Memory B cell (primary cell): ENCODE measurements around the gene TNS1.

Experiments used
- ATAC-seq: fragments of 150-1000 bp; cut with Tn5 transposase; 2 replicates; pipeline ENCODE4 v1.10.0; 2021; ENCODE audit warnings: low read depth, mild to moderate bottlenecking, moderate library complexity
- DNase-seq, 2 donors: peaks; one replicate each; pipeline ENCODE4 v3.0.0; 2022; ENCODE audit warnings: low spot score in 2 of 2
- H3K27ac Mint-ChIP-seq: one replicate; pipeline ENCODE4 v1.8.0; 2022; ENCODE audit warnings: mild to moderate bottlenecking, moderate library complexity, mixed read lengths
- H3K27me3 Mint-ChIP-seq: one replicate; pipeline ENCODE4 v1.8.0; 2022; ENCODE audit warnings: mixed read lengths
- H3K36me3 Mint-ChIP-seq: one replicate; pipeline ENCODE4 v1.8.0; 2022; ENCODE audit warnings: mild to moderate bottlenecking, mixed read lengths
- H3K4me1 Mint-ChIP-seq: one replicate; pipeline ENCODE4 v1.8.0; 2022; ENCODE audit warnings: mixed read lengths
- H3K4me3 Mint-ChIP-seq: one replicate; pipeline ENCODE4 v1.8.0; 2022; ENCODE audit warnings: mild to moderate bottlenecking, moderate library complexity, mixed read lengths
- H3K9me3 Mint-ChIP-seq: one replicate; pipeline ENCODE4 v1.8.0; 2022; ENCODE audit warnings: mixed read lengths

TNS1 gene

DNA sequence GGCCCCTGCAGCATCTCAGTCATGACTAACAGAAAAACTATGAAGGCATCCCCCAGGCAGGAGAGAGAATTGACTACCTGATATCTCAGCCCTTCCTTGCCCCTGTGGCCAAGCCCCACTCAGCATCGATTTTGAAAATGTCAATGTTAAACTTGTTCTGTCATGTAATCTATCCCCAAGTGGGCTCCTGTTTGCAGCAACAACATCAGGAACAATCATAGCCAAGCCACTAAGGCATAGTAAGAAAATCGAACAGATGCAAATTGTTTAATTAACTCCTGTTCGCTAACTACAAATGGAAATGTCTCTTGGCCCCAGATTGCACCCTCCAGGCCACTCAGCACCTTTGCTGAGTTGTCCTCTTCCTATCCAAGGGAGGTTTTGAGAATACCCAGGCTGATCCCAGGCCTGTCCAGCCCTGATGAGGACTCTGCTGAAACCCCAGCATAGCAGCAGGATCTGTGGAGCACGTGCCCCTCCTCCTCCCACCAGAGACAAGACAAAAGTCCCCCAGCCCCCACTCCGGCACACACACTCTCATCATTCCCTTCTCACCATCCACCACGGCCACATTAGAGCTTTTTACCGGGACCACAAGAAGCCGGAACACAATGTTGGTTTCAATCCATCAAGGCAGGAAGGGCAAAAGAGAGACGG is 150.1 kb downstream of the TNS1 start:
- DNase-seq, result no peak
- Mint-ChIP-seq H3K27me3 (peaks cover 3% of the 10 kb centered on the region), H3K36me3 (no peaks in the 10 kb centered on the region), H3K9me3 (no peaks in the 10 kb centered on the region), H3K4me1 (peaks cover 6% of the 10 kb centered on the region), H3K27ac (no peak overlapping the region), H3K4me3 (no peak overlapping the region)
- ATAC-seq, result no peak

DNA sequence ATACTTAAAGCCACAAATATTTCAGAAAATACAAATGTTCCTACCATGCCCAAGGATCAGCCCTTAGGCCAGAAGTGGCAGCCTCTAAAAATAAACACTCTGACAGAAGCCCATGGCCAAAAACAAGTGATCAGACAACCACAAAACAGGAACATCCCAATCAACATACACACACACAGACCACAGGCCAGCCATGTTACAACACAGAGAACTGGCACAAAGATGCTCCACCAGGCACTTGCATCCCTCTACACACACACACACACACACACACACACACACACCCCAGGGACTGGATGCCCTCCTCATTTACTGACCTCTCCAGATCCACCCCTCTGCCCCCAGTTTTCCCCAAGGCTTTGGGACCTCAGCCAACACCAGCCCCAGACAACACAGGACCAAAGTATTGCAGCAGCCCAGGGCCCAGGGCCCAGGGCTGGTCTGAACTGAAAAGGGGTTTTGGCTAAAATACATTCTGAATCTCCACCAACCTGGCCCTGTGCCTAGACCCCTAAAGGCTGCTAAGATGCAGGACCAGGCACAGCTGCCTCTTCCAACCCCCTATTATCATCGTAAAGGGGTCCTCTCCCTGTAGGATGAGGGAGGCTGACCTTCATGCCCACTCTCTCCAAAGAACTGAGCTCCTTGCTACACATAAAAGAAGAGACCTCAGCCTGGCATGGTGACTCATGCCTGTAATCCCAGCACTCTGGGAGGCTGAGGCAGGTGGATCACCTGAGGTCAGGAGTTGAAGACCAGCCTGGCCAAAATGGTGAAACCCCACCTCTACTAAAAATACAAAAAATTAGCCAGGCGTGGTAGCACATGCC is 151.4 kb downstream of the TNS1 start:
- no peak for ATAC-seq
- H3K9me3 Mint-ChIP-seq, result no peaks in the 10 kb centered on the region
- H3K4me3 Mint-ChIP-seq, result no peak overlapping the region
- H3K27ac Mint-ChIP-seq, result no peak overlapping the region
- H3K4me1 Mint-ChIP-seq, result peaks cover 6% of the 10 kb centered on the region
- peaks cover 3% of the 10 kb centered on the region for H3K27me3 Mint-ChIP-seq
- no peak for DNase-seq
- no peaks in the 10 kb centered on the region for H3K36me3 Mint-ChIP-seq

DNA sequence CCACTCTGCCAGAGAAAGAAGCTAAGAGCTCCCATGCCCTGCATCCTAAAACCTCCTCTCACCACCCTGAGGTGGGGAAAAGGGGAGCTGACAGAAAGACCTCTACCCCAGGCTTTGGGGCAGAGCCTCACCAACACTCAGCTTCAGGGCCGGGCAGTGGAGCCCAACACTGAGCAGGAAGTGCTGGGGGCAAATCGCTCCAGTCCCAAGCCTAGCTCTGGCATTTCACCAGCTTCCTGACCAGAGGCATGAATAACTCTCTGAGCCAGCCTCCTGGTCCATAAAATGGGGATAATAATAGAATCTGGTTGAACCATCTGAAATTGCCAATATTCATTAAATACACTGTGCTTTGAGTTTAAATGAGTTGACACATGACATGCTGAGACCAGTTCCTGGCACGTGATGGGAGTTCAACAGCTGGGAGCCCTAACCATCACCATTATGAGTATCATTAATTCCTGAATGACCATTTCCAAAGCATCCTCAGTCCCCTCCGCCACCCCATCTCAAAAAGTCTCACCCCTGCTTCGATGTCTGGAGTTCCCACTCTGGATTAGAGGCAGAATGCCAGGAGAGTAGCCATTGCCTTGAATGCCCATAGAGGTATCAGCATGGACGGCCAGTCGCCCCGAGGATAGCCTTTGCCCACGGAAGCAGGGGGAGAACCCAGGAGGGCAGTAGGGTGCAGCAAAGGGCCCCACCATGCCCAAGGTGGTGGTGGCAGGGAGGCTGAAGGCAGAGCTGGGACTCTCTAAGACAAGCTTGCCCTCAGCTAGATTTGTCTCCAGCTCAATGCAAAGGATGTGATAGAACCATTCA is 153.4 kb downstream of the TNS1 start:
- DNase-seq (no peak), ATAC-seq (no peak)
- Mint-ChIP-seq H3K36me3 (no peaks in the 10 kb centered on the region), H3K4me3 (no peak overlapping the region), H3K4me1 (peaks cover 6% of the 10 kb centered on the region), H3K9me3 (no peaks in the 10 kb centered on the region), H3K27me3 (no peaks in the 10 kb centered on the region), H3K27ac (no peak overlapping the region)

DNA sequence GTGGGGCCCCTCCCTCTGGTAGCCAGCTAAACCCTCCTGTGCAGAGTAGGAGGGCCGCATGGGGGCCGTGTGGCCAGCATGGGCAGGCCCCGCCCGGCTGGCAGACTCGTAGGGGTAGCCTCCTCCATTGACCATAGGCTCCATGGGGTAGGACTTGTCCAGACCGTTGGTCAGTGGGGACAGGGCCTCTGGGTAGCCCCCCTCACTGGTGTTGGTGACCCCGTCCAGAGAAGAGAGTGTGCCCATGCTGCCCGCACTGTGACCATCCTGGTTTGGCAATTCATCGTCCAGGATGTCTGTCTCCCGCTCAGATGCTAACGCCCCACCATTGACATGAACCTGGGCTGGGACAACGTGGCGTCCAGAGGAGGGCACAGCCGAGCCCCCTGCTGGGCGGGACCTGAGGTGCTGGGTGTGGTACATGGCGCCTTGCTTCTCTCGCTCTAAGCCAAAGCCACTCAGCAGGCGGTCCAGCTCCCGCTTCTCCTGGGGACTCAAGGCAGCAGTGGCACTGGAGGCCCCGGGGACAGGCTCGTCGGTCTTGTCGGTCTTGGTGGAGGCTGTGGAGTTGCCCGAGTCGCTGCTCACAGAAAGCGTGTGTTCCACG is 154.3 kb downstream of the TNS1 start:
- Mint-ChIP-seq H3K9me3 (no peaks in the 10 kb centered on the region), H3K36me3 (no peaks in the 10 kb centered on the region), H3K4me3 (no peak overlapping the region), H3K27ac (no peak overlapping the region), H3K27me3 (no peaks in the 10 kb centered on the region), H3K4me1 (peaks cover 6% of the 10 kb centered on the region)
- no peak for ATAC-seq
- DNase-seq, result no peak

DNA sequence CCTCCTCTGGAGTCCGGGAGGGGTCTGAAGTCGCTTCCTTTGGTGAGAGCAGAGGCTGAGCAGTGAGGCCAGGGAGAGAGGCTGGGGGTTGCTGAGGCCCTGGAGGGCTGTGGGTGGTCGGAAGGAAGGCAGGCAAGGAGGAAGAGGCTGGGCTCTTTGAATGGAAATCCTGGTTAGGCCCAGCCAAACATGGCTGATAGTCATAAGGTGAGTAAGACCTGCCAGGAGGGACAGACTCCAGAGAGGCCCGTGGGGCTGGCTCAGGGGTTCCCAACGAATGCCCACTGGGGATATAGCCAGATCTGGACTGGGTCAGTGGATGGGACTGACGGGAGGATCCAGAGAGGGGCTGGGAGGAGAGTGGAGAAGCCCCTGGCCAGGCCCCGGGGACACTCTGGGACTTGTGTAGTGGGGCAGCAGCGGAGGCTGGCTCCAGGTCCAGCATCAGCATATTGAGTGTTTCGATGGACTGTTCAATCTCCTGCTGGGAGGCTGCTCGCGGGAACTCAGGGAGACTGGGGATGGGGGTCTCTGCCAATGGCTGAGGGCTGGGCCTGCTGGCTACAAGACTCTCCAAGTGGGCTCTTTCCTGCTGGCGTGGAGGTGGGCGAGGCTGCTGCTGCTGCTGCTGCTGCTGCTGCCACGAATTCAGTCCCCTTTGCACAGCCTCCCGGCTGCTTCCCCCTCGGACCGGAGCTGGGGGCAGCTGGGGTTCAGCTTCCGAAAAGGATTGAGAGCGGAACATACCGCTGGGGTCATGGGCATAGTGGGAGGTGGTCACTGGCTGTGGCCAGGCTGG is 155.0 kb downstream of the TNS1 start:
- ATAC-seq, result no peak
- DNase-seq, result no peak
- H3K4me3 Mint-ChIP-seq, result no peak overlapping the region
- no peaks in the 10 kb centered on the region for H3K9me3 Mint-ChIP-seq
- no peak overlapping the region for H3K27ac Mint-ChIP-seq
- H3K4me1 Mint-ChIP-seq, result peaks cover 6% of the 10 kb centered on the region
- no peaks in the 10 kb centered on the region for H3K36me3 Mint-ChIP-seq
- no peaks in the 10 kb centered on the region for H3K27me3 Mint-ChIP-seq

DNA sequence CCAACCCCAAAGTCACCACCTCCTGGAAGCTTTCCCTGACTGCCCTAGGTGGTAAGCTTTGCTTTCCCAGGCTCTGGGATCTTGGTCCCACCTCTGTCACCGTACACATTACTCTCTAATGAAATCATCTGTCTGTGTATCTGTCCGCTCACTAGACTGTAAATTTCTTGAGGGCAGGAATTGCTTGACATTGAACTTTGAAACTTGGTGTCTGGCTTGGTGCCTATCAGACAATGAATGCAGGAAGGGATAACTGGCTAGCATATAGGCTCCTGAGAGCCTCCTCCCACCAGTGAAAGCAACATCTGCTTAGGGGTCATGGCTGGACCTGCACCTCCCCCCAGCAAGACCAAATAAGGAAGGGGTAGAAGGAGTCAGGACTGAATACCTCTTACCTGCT is 155.7 kb downstream of the TNS1 start:
- peaks cover 6% of the 10 kb centered on the region for H3K4me1 Mint-ChIP-seq

DNA sequence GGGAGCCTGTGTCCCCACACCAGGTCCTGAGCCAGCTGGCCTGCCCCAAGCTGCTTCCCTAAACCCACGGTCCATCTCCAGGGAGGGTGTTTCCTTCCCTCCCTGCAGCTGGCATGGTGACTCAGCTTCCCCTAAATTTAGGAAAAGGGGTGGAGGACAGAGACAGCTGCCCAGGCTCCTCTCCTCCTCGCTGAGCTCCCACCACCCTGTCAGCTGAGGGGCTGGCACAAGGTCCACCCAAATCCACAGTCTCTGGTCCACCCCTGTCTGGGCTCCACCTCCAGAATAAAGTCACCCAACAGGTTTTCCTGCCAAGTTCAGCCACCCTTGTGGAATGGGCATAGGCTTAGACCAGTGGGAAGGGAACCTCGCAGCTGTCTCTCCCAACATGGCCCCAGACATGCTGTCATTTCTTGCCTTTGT is 156.5 kb downstream of the TNS1 start:
- ATAC-seq (no peak), DNase-seq (no peak)
- Mint-ChIP-seq H3K36me3 (no peaks in the 10 kb centered on the region), H3K4me3 (no peak overlapping the region), H3K27ac (no peak overlapping the region), H3K9me3 (no peaks in the 10 kb centered on the region), H3K4me1 (peaks cover 5% of the 10 kb centered on the region), H3K27me3 (no peaks in the 10 kb centered on the region)

More for the DNA sequence above, 155.7 kb downstream of the TNS1 start:
- no peaks in the 10 kb centered on the region for H3K9me3 Mint-ChIP-seq
- H3K27ac Mint-ChIP-seq, result no peak overlapping the region
- no peak overlapping the region for H3K4me3 Mint-ChIP-seq
- no peak for DNase-seq
- H3K27me3 Mint-ChIP-seq, result no peaks in the 10 kb centered on the region
- no peaks in the 10 kb centered on the region for H3K36me3 Mint-ChIP-seq
- no peak for ATAC-seq

DNA sequence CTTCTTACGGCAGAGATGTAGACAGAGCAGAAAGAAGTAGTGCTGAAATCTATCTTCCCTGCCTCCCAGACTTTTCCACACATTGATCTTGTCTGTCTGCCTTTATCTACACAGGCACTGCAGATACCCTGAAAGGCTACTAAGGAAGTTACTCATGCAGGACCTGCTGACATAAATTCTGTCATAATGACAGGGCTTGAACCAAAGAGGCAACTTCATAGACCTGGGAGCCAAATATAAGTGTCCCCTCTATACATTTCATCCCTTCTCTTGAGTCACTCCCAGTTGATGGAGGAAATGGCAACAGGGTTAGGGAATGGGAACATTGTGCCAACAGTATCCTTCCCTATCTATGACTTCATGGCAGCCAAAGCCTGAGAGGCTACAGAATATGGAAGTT is 157.5 kb downstream of the TNS1 start:
- H3K4me3 Mint-ChIP-seq, result no peak overlapping the region
- no peaks in the 10 kb centered on the region for H3K4me1 Mint-ChIP-seq
- H3K27ac Mint-ChIP-seq, result no peak overlapping the region
- DNase-seq, result no peak
- no peaks in the 10 kb centered on the region for H3K36me3 Mint-ChIP-seq
- ATAC-seq, result no peak
- no peaks in the 10 kb centered on the region for H3K27me3 Mint-ChIP-seq
- H3K9me3 Mint-ChIP-seq, result no peaks in the 10 kb centered on the region

DNA sequence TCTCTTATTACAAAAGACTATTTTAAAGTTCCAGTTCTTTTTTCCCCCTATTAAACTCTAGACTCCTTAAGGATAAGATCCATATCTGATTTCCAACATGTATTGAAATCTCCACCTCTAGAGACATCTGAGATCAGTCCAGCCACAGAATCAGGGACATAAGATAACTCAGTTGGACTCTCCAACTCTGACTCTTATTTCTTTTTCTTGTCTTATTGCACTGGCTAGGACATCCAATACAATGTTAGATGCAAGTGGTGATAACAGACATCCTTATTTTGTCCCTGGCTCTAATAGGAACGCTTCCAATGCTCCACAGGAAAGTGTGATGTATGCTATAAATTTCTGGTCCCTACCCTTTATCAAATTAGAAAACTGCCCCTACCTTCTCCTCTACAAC is 158.1 kb downstream of the TNS1 start:
- H3K27ac Mint-ChIP-seq, result no peak overlapping the region
- no peak overlapping the region for H3K4me3 Mint-ChIP-seq
- no peaks in the 10 kb centered on the region for H3K9me3 Mint-ChIP-seq
- no peak for DNase-seq
- H3K36me3 Mint-ChIP-seq, result no peaks in the 10 kb centered on the region
- H3K27me3 Mint-ChIP-seq, result no peaks in the 10 kb centered on the region
- no peaks in the 10 kb centered on the region for H3K4me1 Mint-ChIP-seq
- ATAC-seq, result no peak

DNA sequence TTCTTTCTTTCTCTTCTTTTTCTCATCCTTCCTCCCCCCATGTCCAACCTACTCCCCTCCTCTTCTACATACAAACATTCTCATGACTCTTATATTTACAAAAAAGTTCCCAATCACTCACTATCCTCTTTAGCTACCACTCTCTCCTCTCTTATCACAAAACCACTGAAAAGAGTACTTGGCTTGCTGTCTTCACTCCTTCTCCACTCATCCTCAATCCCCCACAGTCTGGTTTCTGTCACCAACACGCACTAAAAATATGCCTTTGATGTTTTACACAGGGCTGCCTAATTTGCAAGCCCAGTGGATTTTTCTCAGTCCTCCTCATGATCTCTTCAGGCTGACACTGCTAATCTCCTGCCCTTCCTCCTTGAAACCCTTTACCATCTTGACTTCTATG is 159.5 kb downstream of the TNS1 start:
- no peak for DNase-seq
- no peaks in the 10 kb centered on the region for H3K9me3 Mint-ChIP-seq
- no peak for ATAC-seq

DNA sequence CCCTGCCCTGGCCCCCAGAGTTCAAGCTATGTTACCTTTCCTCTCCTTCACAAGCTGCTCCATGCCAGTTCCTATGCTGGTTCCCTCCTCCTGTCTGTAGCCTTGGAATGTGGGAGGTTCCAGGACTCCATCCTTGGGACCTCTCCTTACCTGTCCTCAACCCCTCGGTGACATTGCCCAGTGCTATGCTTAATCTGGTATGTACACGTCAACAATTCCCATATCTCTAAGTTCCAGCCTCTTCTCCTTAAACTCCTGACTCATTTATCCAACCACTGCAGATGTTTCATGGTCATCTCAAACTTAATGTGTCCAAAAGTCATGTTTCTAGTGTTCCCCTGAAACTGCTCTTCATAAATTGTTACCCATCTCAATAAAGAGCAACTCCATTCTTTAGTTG is 160.8 kb downstream of the TNS1 start:
- Mint-ChIP-seq H3K27me3 (peaks cover 2% of the 10 kb centered on the region), H3K27ac (no peak overlapping the region), H3K4me1 (no peaks in the 10 kb centered on the region), H3K4me3 (no peak overlapping the region), H3K36me3 (no peaks in the 10 kb centered on the region), H3K9me3 (no peaks in the 10 kb centered on the region)
- ATAC-seq, result no peak
- no peak for DNase-seq

More for the DNA sequence above, 159.5 kb downstream of the TNS1 start:
- Mint-ChIP-seq H3K27me3 (peaks cover 2% of the 10 kb centered on the region), H3K27ac (no peak overlapping the region), H3K4me3 (no peak overlapping the region), H3K4me1 (no peaks in the 10 kb centered on the region), H3K36me3 (no peaks in the 10 kb centered on the region)

DNA sequence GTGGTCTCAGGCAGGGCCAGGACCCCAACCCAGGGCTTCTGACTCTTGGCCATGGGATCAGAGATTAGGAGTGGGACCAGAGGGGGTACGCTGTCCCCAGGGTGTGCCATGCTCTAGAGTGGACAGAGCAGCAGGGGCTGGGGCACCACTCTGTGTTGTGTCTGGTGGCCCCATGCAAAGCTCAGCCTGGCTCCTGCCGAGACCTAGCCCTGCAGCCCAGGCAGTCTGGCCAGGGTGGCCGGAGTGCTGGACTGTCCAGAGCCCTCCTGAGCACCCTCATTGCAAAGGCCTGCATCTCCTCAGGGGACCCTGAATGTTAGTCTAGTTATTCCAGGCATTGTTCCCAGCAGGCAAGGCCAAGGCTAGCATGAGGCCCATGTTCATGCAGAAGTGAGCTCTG is 162.3 kb downstream of the TNS1 start:
- H3K9me3 Mint-ChIP-seq, result no peaks in the 10 kb centered on the region
- H3K4me3 Mint-ChIP-seq, result no peak overlapping the region
- no peak overlapping the region for H3K27ac Mint-ChIP-seq
- peaks cover 5% of the 10 kb centered on the region for H3K27me3 Mint-ChIP-seq
- DNase-seq (no peak), ATAC-seq (no peak)
- no peaks in the 10 kb centered on the region for H3K36me3 Mint-ChIP-seq
- H3K4me1 Mint-ChIP-seq, result no peaks in the 10 kb centered on the region

DNA sequence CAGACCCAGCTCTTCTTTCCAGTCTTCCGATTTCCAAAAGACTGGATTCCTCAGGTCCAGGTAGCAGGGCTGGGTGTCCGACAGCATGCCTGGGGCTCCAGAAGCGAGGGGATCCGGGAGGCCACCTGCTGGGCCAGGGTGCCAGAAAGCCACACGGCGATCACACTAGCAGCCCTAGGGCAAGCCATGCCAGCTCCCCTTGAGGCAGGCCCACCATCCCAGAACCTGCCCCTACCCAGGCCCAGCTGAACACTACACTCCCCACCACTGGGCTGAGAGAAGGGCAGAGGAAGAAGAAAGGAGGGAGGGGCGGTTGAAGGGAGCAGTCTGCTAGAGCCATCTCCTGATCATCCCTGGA is 163.1 kb downstream of the TNS1 start:
- Mint-ChIP-seq H3K27ac (no peak overlapping the region), H3K4me1 (no peaks in the 10 kb centered on the region)

More for the DNA sequence above, 163.1 kb downstream of the TNS1 start:
- Mint-ChIP-seq H3K4me3 (no peak overlapping the region), H3K36me3 (no peaks in the 10 kb centered on the region), H3K27me3 (peaks cover 5% of the 10 kb centered on the region), H3K9me3 (no peaks in the 10 kb centered on the region)
- ATAC-seq (no peak), DNase-seq (no peak)
